ENCODE measurements around the gene WWOX. TPM values are rescaled to one million over a fixed set of nuclear protein-coding genes. Genes with fewer than 3 reads are reported as not detected.

WWOX gene
- total and polyA plus RNA-seq, 2 of the 4 experiments (the other 2 are of a cell fraction) = 2.7 to 5.4 TPM

DNA sequence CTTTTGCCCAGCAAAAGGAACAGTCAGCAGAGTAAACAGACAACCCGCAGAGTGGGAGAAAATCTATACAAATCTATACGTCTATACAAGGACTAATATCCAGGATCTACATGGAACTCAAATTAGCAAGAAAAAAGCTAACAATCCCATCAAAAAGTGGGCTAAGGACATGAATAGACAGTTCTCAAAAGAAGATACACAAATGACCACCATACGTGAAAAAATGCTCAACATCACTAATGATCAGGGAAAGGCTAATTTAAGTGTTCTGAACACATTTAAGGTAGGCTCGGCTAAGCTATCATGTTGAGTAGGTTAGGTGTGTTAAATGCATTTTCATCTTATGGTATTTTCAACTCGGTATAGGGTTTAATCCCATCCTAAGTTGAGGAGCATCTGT lies 598.0 kb downstream of the WWOX start:
- H3K27ac ChIP-seq (ENCODE audit: insufficient read depth, low read length) = no peak overlapping the region
- no peak overlapping the region for H3K9ac ChIP-seq (ENCODE audit: low read depth, low read length)
- H4K91ac ChIP-seq (ENCODE audit: insufficient read depth, low read depth, low read length) = no peak overlapping the region
- H3K14ac ChIP-seq (replicated peaks; ENCODE audit: low read depth, low read length) = no peak overlapping the region
- no peak overlapping the region for H3K56ac ChIP-seq (ENCODE audit: extremely low read depth, insufficient read depth, low read length)
- no peak overlapping the region for H3K23ac ChIP-seq (ENCODE audit: low read depth, low read length)
- H2BK5ac ChIP-seq (ENCODE audit: low read depth, low read length, poor library complexity, severe bottlenecking) = no peak overlapping the region
- ATAC-seq (ENCODE audit: low read depth) (no peak), DNase-seq (no peak)
- no peak overlapping the region for H3K4me2 ChIP-seq (ENCODE audit: low read depth, low read length)
- H3K9me1 ChIP-seq (ENCODE audit: insufficient read depth, low read length) = no peaks in the 10 kb centered on the region
- H3K36me3 ChIP-seq (ENCODE audit: control insufficient read depth, insufficient read depth, low read length) = no peaks in the 10 kb centered on the region
- no peak overlapping the region for H2AK9ac ChIP-seq (replicated peaks; ENCODE audit: low read depth, low read length, poor library complexity)
- no peak overlapping the region for H3K4me3 ChIP-seq (ENCODE audit: insufficient read depth, low read depth, low read length)
- no peak overlapping the region for H4K8ac ChIP-seq (ENCODE audit: low read depth in 2 of 2, low read length in 2 of 2)
- H3K79me1 ChIP-seq (ENCODE audit: low read depth in 1 of 2, low read length in 2 of 2) = no peaks in the 10 kb centered on the region
- H4K20me1 ChIP-seq (ENCODE audit: insufficient read depth, low read length) = no peaks in the 10 kb centered on the region
- in situ Hi-C loops (cut with MboI; ENCODE audit: low sequenced_read_pairs) (no loop called here), intact Hi-C loops (cut with micrococcal nuclease) (no loop called here), dilution Hi-C loops (cut with HindIII; ENCODE audit: low sequenced_read_pairs, unreplicated experiment) (no loop called here)
- no peak overlapping the region for H3K4ac ChIP-seq (ENCODE audit: low read depth, low read length)
- H2BK120ac ChIP-seq (ENCODE audit: low read depth, low read length) = no peak overlapping the region
- H2AFZ ChIP-seq (replicated peaks; ENCODE audit: low read length, poor library complexity) = no peak overlapping the region
- no peak overlapping the region for H2BK15ac ChIP-seq (ENCODE audit: low read depth, low read length)
- POLR2A ChIA-PET (ENCODE audit: unreplicated experiment) = no interaction called here
- H3K27me3 ChIP-seq (ENCODE audit: control insufficient read depth, insufficient read depth, low read length) = no peaks in the 10 kb centered on the region
- peaks cover 18% of the 10 kb centered on the region for H3K9me3 ChIP-seq (ENCODE audit: control insufficient read depth, insufficient read depth, low read length)
- 83% methylated on average over 1 of the region's 5 CpGs; no CpG with 5 or more reads in 1 of the 2 experiments for WGBS, 2 experiments (ENCODE audit: extremely low coverage in 2 of 2, insufficient read length in 1 of 2)
- CTCF ChIA-PET = no interaction called here
- no TSS peak for BruUV-seq (replicated peaks)
- no peak overlapping the region for H3K18ac ChIP-seq (ENCODE audit: low read depth, low read length)
- H3K4me1 ChIP-seq (ENCODE audit: control insufficient read depth, insufficient read depth, low read length) = no peaks in the 10 kb centered on the region
- no peak overlapping the region for H2AK5ac ChIP-seq (ENCODE audit: low read depth, low read length)
- no peak overlapping the region for H2BK20ac ChIP-seq (ENCODE audit: low read depth, low read length)
- H4K5ac ChIP-seq (ENCODE audit: low read depth, low read length) = no peak overlapping the region
- TF ChIP-seq MXI1 (IDR thresholded peaks at IDR 0.05; ENCODE audit: borderline replicate concordance, low read depth, low read length) = no peak
- TF ChIP-seq RFX5 (IDR thresholded peaks at IDR 0.05; ENCODE audit: low read depth, low read length) = no peak
- TF ChIP-seq, protein P1, sequence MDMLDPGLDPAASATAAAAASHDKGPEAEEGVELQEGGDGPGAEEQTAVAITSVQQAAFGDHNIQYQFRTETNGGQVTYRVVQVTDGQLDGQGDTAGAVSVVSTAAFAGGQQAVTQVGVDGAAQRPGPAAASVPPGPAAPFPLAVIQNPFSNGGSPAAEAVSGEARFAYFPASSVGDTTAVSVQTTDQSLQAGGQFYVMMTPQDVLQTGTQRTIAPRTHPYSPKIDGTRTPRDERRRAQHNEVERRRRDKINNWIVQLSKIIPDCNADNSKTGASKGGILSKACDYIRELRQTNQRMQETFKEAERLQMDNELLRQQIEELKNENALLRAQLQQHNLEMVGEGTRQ (IDR thresholded peaks at IDR 0.05; ENCODE audit: low read depth, low read length) = no peak
- no peak for TF ChIP-seq CHD1 (IDR thresholded peaks at IDR 0.05; ENCODE audit: low read depth, low read length)
- TF ChIP-seq POLR2A (IDR thresholded peaks at IDR 0.05; ENCODE audit: low read depth, low read length) = no peak
- TF ChIP-seq MAZ (IDR thresholded peaks at IDR 0.05; ENCODE audit: borderline replicate concordance, low read depth, low read length) = no peak
- TF ChIP-seq FOS (IDR thresholded peaks at IDR 0.05; ENCODE audit: low read depth, low read length) = no peak
